ENCODE measurements around the gene DCAF15. TPM values are rescaled to one million over a fixed set of nuclear protein-coding genes. Genes with fewer than 3 reads are reported as not detected.
A peak's percentile ranks its signal among the peaks of the same experiment; 100 is the strongest.

DCAF15 gene
- total RNA-seq, 2 experiments from 2014 or later: 51.3 to 51.9 TPM

DNA sequence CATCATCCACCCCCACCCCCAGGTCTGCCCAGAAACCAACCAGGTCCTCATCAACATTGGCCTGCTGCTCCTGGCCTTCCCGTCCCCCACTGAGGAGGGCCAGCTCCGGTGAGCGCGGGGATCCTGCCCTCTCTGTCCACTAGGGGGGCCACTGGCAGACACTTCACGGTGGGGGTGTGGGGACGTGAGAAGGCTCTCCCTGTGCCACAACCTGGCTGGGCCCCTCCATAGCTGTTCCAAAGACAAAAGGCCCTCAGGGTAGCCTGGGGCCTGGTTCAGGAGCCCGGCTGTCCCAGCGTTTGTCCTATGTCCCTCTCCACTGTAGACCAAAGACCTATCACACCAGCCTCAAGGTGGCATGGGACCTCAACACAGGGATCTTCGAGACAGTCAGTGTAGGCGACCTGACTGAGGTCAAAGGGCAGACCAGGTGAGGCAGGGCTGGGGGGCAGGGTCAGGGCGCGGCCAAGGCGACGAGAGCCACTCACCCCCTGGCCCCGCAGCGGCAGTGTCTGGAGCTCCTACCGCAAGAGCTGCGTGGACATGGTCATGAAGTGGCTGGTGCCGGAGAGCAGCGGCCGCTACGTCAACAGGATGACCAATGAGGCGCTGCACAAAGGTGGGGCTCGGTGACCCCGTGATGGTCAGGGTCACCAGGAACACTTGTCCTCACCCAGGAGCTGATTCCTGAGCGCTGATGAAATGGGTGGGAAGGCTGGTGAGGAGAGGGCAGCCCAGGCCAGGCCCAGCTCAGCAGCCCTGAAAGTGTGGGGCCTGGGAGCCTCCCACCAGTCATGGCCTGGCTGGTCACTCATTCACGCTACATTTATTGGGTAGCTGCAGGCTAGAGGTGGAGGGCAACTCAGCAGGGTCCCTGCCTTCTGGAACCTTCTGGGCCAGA is 7.9 kb downstream of the DCAF15 start:
- no peaks in the 10 kb centered on the region for H3K27me3 Mint-ChIP-seq
- H3K36me3 Mint-ChIP-seq (ENCODE audit: low read depth): peaks cover 11% of the 10 kb centered on the region
- intact Hi-C loops (cut with micrococcal nuclease): no loop called here
- H3K9me3 Mint-ChIP-seq: no peaks in the 10 kb centered on the region
- H3K4me3 Mint-ChIP-seq: no peak overlapping the region
- ATAC-seq: peak; percentile 53
- H3K4me1 Mint-ChIP-seq (ENCODE audit: low read depth): no peaks in the 10 kb centered on the region
- TF ChIP-seq, protein P1, sequence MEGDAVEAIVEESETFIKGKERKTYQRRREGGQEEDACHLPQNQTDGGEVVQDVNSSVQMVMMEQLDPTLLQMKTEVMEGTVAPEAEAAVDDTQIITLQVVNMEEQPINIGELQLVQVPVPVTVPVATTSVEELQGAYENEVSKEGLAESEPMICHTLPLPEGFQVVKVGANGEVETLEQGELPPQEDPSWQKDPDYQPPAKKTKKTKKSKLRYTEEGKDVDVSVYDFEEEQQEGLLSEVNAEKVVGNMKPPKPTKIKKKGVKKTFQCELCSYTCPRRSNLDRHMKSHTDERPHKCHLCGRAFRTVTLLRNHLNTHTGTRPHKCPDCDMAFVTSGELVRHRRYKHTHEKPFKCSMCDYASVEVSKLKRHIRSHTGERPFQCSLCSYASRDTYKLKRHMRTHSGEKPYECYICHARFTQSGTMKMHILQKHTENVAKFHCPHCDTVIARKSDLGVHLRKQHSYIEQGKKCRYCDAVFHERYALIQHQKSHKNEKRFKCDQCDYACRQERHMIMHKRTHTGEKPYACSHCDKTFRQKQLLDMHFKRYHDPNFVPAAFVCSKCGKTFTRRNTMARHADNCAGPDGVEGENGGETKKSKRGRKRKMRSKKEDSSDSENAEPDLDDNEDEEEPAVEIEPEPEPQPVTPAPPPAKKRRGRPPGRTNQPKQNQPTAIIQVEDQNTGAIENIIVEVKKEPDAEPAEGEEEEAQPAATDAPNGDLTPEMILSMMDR (IDR thresholded peaks at IDR 0.05): peak; percentile 42
- DNase-seq: peak; percentile 43
- no peak overlapping the region for H3K27ac Mint-ChIP-seq
- POLR2A ChIA-PET: interaction anchor here (1.6 to 1.7 kb wide), 2 partner anchors 19 to 45 kb away, joined by 5 read pairs; partner anchors contain the start of gene RFX1
- CTCF ChIA-PET: interaction anchor here (1.1 to 1.6 kb wide), 2 partner anchors 8 to 72 kb away, joined by 3 to 5 read pairs; partner anchors contain the start of gene IL27RA

DNA sequence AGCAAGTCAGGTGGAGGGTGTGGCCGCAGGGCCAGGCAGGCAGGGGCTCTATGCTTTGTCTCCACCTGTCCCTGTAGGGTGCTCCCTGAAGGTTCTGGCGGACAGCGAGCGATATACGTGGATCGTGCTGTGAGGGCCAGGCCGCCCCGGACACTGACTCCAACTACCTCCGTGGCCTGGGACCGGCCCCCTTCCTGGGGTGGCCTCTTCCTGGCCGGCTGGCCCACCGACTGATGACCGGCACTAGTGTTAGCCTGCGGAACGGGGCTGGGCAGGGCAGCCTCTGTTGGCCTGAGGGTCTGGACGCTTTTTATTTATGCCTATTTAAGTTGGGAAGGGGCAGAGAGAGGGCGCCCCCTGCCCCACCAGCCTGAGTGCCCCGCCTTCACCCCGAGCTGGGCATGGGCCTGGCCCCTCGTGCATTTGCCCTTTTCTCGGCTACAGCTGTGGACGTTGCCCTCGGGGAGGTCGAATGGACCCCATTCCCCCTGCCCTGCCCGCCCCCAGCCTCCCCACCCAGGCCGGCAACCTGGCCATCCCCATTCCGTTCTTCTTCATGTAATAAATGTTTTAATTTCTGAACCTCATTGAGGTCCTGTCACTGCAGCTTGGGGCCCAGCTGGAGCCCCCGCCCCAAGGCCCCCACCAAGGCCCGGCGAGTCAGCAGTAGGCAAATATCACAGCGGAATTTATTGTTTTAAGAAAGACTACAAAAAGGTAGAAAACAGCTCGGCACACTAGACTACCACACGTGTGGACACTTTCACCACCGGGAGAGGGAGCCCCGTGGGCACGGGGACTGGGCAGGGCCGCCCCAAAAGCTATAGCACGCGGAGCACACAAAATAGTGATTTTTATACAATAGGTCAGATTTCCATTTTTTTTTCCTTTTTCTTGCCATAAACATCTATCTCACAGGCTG is 8.8 kb downstream of the DCAF15 start:
- Mint-ChIP-seq H3K4me1 (ENCODE audit: low read depth) (no peaks in the 10 kb centered on the region), H3K36me3 (ENCODE audit: low read depth) (peaks cover 11% of the 10 kb centered on the region), H3K27ac (peak overlapping the region; percentile 25), H3K9me3 (no peaks in the 10 kb centered on the region), H3K4me3 (no peak overlapping the region), H3K27me3 (no peaks in the 10 kb centered on the region)
- ChIA-PET CTCF (interaction anchor here (0.7 to 1.6 kb wide), 3 partner anchors 9 to 71 kb away, joined by 3 to 5 read pairs (median 3); partner anchors contain the start of gene IL27RA), POLR2A (interaction anchor here (1.1 to 1.7 kb wide), 3 partner anchors 18 to 46 kb away, joined by 3 to 5 read pairs (median 5); partner anchors contain the start of gene RFX1)
- no peak for DNase-seq
- no peak for ATAC-seq
- TF ChIP-seq, protein P1 (IDR thresholded peaks at IDR 0.05): no peak
- intact Hi-C loops (cut with micrococcal nuclease): no loop called here

DNA sequence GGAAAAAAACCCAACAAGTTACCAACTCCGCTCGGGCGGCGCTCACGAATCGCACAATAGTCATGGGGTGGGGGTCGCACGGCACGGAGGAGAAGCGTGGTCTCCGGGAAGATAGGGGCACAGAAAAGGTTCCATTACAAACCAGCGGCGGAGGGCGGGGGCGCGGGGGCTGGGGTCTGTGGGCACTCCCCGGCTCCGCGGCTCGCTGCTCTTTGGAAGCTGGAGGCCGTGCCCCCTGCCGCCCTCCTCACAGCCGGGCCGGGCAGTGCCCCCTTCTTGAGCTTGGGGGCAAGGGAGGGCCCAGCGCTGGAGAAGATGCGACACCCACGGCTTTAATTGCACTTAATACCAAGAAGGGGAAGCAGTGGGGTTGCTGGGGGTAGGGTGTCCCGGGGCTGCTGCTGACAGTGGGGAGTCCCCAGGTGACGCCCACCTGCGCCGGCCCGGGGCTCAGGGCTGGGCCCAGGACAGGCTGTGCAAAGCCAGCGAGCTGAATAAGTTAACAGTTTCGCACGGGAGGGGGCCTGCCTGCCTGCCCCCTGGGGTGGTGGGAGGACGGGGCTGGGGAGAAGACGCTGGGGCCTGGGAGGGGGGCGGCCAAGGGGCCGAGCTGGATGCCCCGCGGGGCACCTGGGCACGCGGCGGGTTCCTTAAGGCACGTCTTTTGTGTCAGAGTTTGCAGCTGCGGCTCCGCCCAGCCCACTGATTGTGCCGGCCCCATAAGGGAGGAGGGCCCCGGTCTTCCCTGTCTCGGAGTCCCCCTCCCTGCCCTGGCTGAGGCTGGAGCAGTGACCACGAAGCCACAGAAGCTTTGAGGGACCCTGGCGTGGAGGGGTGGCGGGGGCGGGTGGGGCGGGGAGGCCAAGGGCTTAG is 9.8 kb downstream of the DCAF15 start:
- H3K4me1 Mint-ChIP-seq (ENCODE audit: low read depth): no peaks in the 10 kb centered on the region
- POLR2A ChIA-PET: interaction anchor here (0.7 to 1.7 kb wide), 4 partner anchors 16 to 45 kb away, joined by 3 to 5 read pairs (median 3); partner anchors contain the start of gene RFX1

More for the DNA sequence above, 9.8 kb downstream of the DCAF15 start:
- CTCF ChIA-PET: no interaction called here
- no peak overlapping the region for H3K27ac Mint-ChIP-seq
- intact Hi-C loops (cut with micrococcal nuclease): no loop called here
- H3K27me3 Mint-ChIP-seq: no peaks in the 10 kb centered on the region
- peaks cover 9% of the 10 kb centered on the region for H3K36me3 Mint-ChIP-seq (ENCODE audit: low read depth)
- DNase-seq (no peak), ATAC-seq (no peak)
- TF ChIP-seq, protein P1 (IDR thresholded peaks at IDR 0.05): no peak
- H3K9me3 Mint-ChIP-seq: no peaks in the 10 kb centered on the region
- no peak overlapping the region for H3K4me3 Mint-ChIP-seq
